Liver (tissue), 9 donors: Measurements from ENCODE around the gene ARHGAP12. TPM values are rescaled to one million over a fixed set of nuclear protein-coding genes. Genes with fewer than 3 reads are reported as not detected.

Source experiments
- DNase-seq: peaks from one replicate; pipeline ENCODE4 v3.0.0-alpha.2; 2017; ENCODE audit warnings: low spot score
- H3K27ac ChIP-seq, 2 donors: one replicate each; pipeline ENCODE4 v1.7.0; 2013; ENCODE audit warnings: inconsistent platforms in 2 of 2, low read length in 2 of 2, control low read depth in 1 of 2, low read depth in 1 of 2, mild to moderate bottlenecking in 1 of 2
- H3K27me3 ChIP-seq, 4 donors: one replicate each; pipeline versions ENCODE4 v1.6.1 to v1.7.0; 2013; ENCODE audit warnings: low read length in 3 of 4, inconsistent platforms in 1 of 4, mild to moderate bottlenecking in 1 of 4, moderate library complexity in 1 of 4; ENCODE audit not compliant: control insufficient read depth in 4 of 4, insufficient read depth in 4 of 4
- H3K36me3 ChIP-seq, 4 donors: one replicate each; pipeline versions ENCODE4 v1.6.1 to v1.7.0; 2013; ENCODE audit warnings: low read length in 3 of 4, mild to moderate bottlenecking in 3 of 4, low read depth in 1 of 4, moderate library complexity in 1 of 4; ENCODE audit not compliant: control insufficient read depth in 4 of 4, insufficient read depth in 3 of 4
- H3K4me1 ChIP-seq, 4 donors: one replicate each; pipeline versions ENCODE4 v1.6.1 to v1.7.0; 2013; ENCODE audit warnings: low read length in 3 of 4, mild to moderate bottlenecking in 3 of 4, moderate library complexity in 1 of 4; ENCODE audit not compliant: control insufficient read depth in 4 of 4, insufficient read depth in 4 of 4
- H3K4me3 ChIP-seq, 3 donors: one replicate each; pipeline versions ENCODE4 v1.6.1 to v1.7.0; 2013; ENCODE audit warnings: low read length in 3 of 3, control low read depth in 1 of 3, low read depth in 1 of 3, mild to moderate bottlenecking in 1 of 3
- H3K9ac ChIP-seq, 2 donors: one replicate each; pipeline ENCODE4 v1.7.0; 2013; ENCODE audit warnings: low read length in 2 of 2, mild to moderate bottlenecking in 2 of 2, moderate library complexity in 2 of 2, control low read depth in 1 of 2, low read depth in 1 of 2
- H3K9me3 ChIP-seq, 4 donors: one replicate each; pipeline versions ENCODE4 v1.6.1 to v1.7.0; 2013; ENCODE audit warnings: low read length in 3 of 4; ENCODE audit not compliant: control insufficient read depth in 4 of 4
- ATF3 ChIP-seq: IDR thresholded peaks from 2 replicates; pipeline ENCODE4 v1.6.1; 2016; ENCODE audit warnings: antibody characterized with exemption
- CTCF ChIP-seq: fragments of 150-350 bp; IDR thresholded peaks from 2 replicates; pipeline ENCODE4 v1.5.1; 2017; ENCODE audit warnings: improper control_type of control experiment, low read depth, low read length; ENCODE audit not compliant: missing input control
- EGR1 ChIP-seq, 2 donors: IDR thresholded peaks; 2 replicates each; pipeline ENCODE4 v1.6.1; 2016 to 2018; ENCODE audit warnings: antibody characterized with exemption in 2 of 2, low read depth in 2 of 2
- FOXA1 ChIP-seq: IDR thresholded peaks from 2 replicates; pipeline ENCODE4 v1.6.1; 2016; ENCODE audit warnings: antibody characterized with exemption
- FOXA2 ChIP-seq: IDR thresholded peaks from 2 replicates; pipeline ENCODE4 v1.6.1; 2016; ENCODE audit warnings: antibody characterized with exemption
- GABPA ChIP-seq, 2 donors: IDR thresholded peaks in 1 of 2; conservative IDR thresholded peaks in 1 of 2; 2 replicates each; pipeline ENCODE4 v1.6.1; 2016; ENCODE audit warnings: antibody characterized with exemption in 2 of 2, mild to moderate bottlenecking in 1 of 2, moderate library complexity in 1 of 2
- HNF4A ChIP-seq, 2 donors: conservative IDR thresholded peaks; 2 replicates each; pipeline ENCODE4 v1.6.1; 2016; ENCODE audit warnings: antibody characterized with exemption in 2 of 2, mild to moderate bottlenecking in 2 of 2
- HNF4G ChIP-seq: IDR thresholded peaks from 2 replicates; pipeline ENCODE4 v1.6.1; 2016; ENCODE audit warnings: antibody characterized with exemption
- JUND ChIP-seq, 2 donors: IDR thresholded peaks; 2 replicates each; pipeline ENCODE4 v1.6.1; 2016; ENCODE audit warnings: antibody characterized with exemption in 2 of 2
- MAX ChIP-seq: IDR thresholded peaks from 2 replicates; pipeline ENCODE4 v1.6.1; 2016; ENCODE audit warnings: antibody characterized with exemption
- NR2F2 ChIP-seq: IDR thresholded peaks from 2 replicates; pipeline ENCODE4 v1.6.1; 2016; ENCODE audit warnings: antibody characterized with exemption
- RAD21 ChIP-seq, 2 donors: IDR thresholded peaks; 2 replicates each; pipeline ENCODE4 v1.6.1; 2016; ENCODE audit warnings: antibody characterized with exemption in 2 of 2, mild to moderate bottlenecking in 2 of 2
- REST ChIP-seq: IDR thresholded peaks from 2 replicates; pipeline ENCODE4 v1.6.1; 2016; ENCODE audit warnings: antibody characterized with exemption, mild to moderate bottlenecking
- RXRA ChIP-seq, 2 donors: IDR thresholded peaks; 2 replicates each; pipeline ENCODE4 v1.6.1; 2017 to 2018; ENCODE audit warnings: antibody characterized with exemption in 2 of 2, mild to moderate bottlenecking in 1 of 2
- SP1 ChIP-seq: IDR thresholded peaks from 2 replicates; pipeline ENCODE4 v1.6.1; 2018; ENCODE audit warnings: antibody characterized with exemption, mild to moderate bottlenecking
- TAF1 ChIP-seq: conservative IDR thresholded peaks from 2 replicates; pipeline ENCODE4 v1.6.1; 2016; ENCODE audit warnings: antibody characterized with exemption, mild to moderate bottlenecking
- YY1 ChIP-seq: IDR thresholded peaks from 2 replicates; pipeline ENCODE4 v1.6.1; 2016; ENCODE audit warnings: antibody characterized with exemption, mild to moderate bottlenecking
- ZBTB33 ChIP-seq: IDR thresholded peaks from 2 replicates; pipeline ENCODE4 v1.6.1; 2016; ENCODE audit warnings: antibody characterized with exemption
- WGBS: extraction: QIAGEN DNeasy Blood & Tissue Kit; methylation state at CpG from one replicate; pipeline ENCODE4 v1.1.7; 2013; 5-methylcytosine and 5-hydroxymethylcytosine counted together
- polyA plus RNA-seq, 2 donors: library from polyadenylated mRNA; stranded (reverse) in 1 of 2; unstranded in 1 of 2; fragments of 200-250 nt in 1 of 2; fragments of >200 nt in 1 of 2; fragmentation: Nextera tagmentation in 1 of 2; extraction: Ambion mirVana in 1 of 2; gene quantifications; one replicate each; pipeline versions ENCODE4 v1.2.1 to v1.2.3, GENCODE V29; 2013 to 2015
- total RNA-seq, 2 donors: library from RNA; depleted of rRNA; stranded (reverse); fragments of >200 nt; gene quantifications; one replicate each; pipeline ENCODE4 v1.2.3, GENCODE V29; 2014
- donor health status: healthy.
- donor health status: healthy.
- donor health status: healthy.
- donor health status: healthy.
- donor health status: healthy.

Gene ARHGAP12
- total and polyA plus RNA-seq, 4 donors, result 7.0 to 29.1 (median 12.3) TPM

GRCh38 chr10:31853629-31854028 lies 75.0 kb downstream of the ARHGAP12 start:
- no peaks in the 10 kb centered on the region for H3K27me3 ChIP-seq
- H3K9ac ChIP-seq, result no peak overlapping the region
- TF ChIP-seq EGR1 (IDR thresholded peaks at IDR 0.05; ENCODE audit: low read depth in 2 of 2), result no peak
- no peak for TF ChIP-seq RXRA (IDR thresholded peaks at IDR 0.05)
- no peak for TF ChIP-seq GABPA (IDR thresholded peaks at IDR 0.05 in 1 of 2, conservative IDR thresholded peaks at IDR 0.05 in 1 of 2)
- TF ChIP-seq JUND (IDR thresholded peaks at IDR 0.05), result no peak
- no peak for TF ChIP-seq SP1
- TF ChIP-seq HNF4G, result no peak
- TF ChIP-seq FOXA2, result no peak
- no peak for TF ChIP-seq FOXA1
- TF ChIP-seq MAX, result no peak
- no peak for TF ChIP-seq HNF4A (conservative IDR thresholded peaks at IDR 0.05)
- TF ChIP-seq CTCF, result no peak
- TF ChIP-seq YY1, result no peak
- TF ChIP-seq TAF1, result no peak
- TF ChIP-seq ZBTB33, result no peak
- no peak for TF ChIP-seq RAD21 (IDR thresholded peaks at IDR 0.05)
- no peak for TF ChIP-seq ATF3
- no peak for TF ChIP-seq NR2F2
- TF ChIP-seq REST, result no peak
- no peak overlapping the region for H3K27ac ChIP-seq
- no peak overlapping the region for H3K4me3 ChIP-seq
- WGBS, result 68% methylated on average over 2 of the region's 2 CpGs
- no peaks in the 10 kb centered on the region for H3K4me1 ChIP-seq
- no peak for DNase-seq
- peaks cover 0 to 3% (median 2%) of the 10 kb centered on the region in 4 donors for H3K36me3 ChIP-seq
- H3K9me3 ChIP-seq, result no peaks in the 10 kb centered on the region
